Right ventricle myocardium inferior (tissue), 1 donor: ENCODE data around the gene HSP90B1. TPM values are rescaled to one million over a fixed set of nuclear protein-coding genes. Genes with fewer than 3 reads are reported as not detected.

Experiments used
- ATAC-seq: fragments of 200-7000 bp; cut with Tn5 transposase; one replicate; pipeline ENCODE4 v1.9.1; 2020; ENCODE audit warnings: mild to moderate bottlenecking, moderate library complexity
- DNase-seq: peaks from one replicate; pipeline ENCODE4 v3.0.0; 2021; ENCODE audit errors: missing footprints
- intact Hi-C: fragments of 100-400 bp; cut with DNase I; formaldehyde crosslinking; loops from one replicate; pipeline ENCODE4 v1.11.0; 2022
- total RNA-seq: library from RNA; stranded (reverse); fragmentation: NEBNext Ultra II Directional; extraction: Animal tissue kit (Norgen Biotek cat#: 25700); gene quantifications from one replicate; pipeline ENCODE4 v1.2.1, GENCODE V29; 2021
- donor health status: DM: no; HTN: yes; CAD: no; lungs with severe emphysema.

Gene HSP90B1
- total RNA-seq, 1 donor from 2014 or later: 402 TPM

GRCh38 chr12:103924761-103925641 lies 5.2 kb upstream of the HSP90B1 start:
- ATAC-seq: no peak
- DNase-seq: no peak
- intact Hi-C loops: no loop called here

GRCh38 chr12:103928682-103929045 lies 1.5 kb upstream of the HSP90B1 start:
- intact Hi-C loops: no loop called here
- DNase-seq (no peak), ATAC-seq (no peak)

GRCh38 chr12:103929046-103929783 lies 995 bp upstream of the HSP90B1 start:
- intact Hi-C loops: no loop called here
- peak; percentile 92 for DNase-seq

DNA sequence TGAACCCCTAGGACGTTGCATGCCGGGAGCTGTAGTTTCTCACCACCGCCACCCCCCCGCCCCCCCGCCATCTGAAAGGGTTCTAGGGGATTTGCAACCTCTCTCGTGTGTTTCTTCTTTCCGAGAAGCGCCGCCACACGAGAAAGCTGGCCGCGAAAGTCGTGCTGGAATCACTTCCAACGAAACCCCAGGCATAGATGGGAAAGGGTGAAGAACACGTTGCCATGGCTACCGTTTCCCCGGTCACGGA lies 501 bp upstream of the HSP90B1 start:
- DNase-seq (no peak), ATAC-seq (no peak)
- intact Hi-C loops: loop anchor here (2.0 to 5.0 kb wide), 4 partner anchors 27 to 302 kb away; a partner anchor contains a TSS

More at GRCh38 chr12:103929046-103929783, 995 bp upstream of the HSP90B1 start:
- ATAC-seq: peak; percentile 72

DNA sequence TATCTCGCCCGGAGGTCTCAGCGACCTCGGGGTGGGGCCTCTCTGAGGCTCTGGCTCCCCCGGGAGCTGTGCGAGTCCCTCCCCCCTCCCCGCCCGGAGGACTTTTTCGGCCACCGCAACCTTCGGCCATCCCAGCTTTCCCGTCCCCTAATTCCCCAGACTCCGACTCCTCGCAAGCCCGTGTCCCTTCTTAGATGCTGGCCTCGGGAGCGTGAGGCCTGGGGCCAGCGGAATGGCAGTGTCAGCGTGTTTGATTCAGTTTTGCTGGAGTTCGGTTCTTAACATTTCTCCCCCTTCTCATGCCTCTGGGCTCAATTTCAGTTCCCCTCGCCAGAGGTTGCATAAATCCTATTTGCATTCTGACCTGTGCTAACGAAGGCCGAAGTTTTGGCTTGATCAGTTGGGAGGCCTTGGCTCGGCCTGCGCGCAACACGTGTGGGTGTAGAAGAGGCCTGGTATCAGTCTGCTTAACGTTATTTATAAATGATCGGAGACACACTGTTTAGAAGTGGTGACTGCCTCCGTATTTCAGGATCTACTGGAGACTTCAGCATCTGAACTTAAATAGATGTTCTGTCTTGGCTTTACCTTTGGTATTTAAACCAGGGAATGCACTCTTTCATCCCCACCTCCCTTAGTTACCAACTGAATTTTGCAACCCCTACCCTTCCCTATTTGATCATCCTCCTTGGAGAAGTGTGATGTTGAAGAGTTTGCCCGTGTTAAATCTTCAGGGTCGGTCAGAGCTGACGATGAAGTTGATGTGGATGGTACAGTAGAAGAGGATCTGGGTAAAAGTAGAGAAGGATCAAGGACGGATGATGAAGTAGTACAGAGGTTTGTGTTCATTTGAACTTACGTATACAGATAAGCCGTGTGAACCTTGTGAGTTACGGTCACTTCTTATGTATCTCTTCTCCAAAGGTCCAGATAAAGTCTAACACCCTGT lies 851 bp downstream of the HSP90B1 start:
- DNase-seq (no peak), ATAC-seq (peak; percentile 30)
- intact Hi-C loops: loop anchor here (2.0 to 5.0 kb wide), 4 partner anchors 26 to 304 kb away; a partner anchor contains a TSS

GRCh38 chr12:103933237-103933636 lies 3.0 kb downstream of the HSP90B1 start:
- intact Hi-C loops: loop anchor here (5.0 kb wide), 3 partner anchors 56 to 306 kb away; no protein-coding TSS in a partner anchor

GRCh38 chr12:103936679-103937078 lies 6.5 kb downstream of the HSP90B1 start:
- intact Hi-C loops: no loop called here
- DNase-seq (no peak), ATAC-seq (no peak)

More at GRCh38 chr12:103933237-103933636, 3.0 kb downstream of the HSP90B1 start:
- no peak for DNase-seq
- ATAC-seq: no peak

DNA sequence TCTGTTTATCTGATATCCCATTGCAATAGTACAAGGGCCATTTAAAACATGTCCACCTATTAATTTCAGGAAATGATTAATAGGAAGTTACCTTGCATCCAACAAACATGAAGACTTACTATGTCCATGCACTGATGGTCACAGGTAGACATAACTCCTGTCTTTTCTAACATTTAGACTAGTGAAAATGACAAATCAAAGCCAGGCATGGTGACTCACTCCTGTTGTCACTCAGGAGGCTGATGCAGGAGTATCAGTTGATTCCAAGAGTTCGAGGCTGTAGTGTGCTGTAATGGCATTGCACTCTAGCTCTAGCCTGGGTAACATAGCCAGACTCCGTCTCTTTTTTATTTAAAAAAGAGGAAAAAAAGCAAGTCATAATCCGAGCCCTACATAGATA lies 14.8 kb downstream of the HSP90B1 start:
- DNase-seq (no peak), ATAC-seq (no peak)
- intact Hi-C loops: no loop called here

DNA sequence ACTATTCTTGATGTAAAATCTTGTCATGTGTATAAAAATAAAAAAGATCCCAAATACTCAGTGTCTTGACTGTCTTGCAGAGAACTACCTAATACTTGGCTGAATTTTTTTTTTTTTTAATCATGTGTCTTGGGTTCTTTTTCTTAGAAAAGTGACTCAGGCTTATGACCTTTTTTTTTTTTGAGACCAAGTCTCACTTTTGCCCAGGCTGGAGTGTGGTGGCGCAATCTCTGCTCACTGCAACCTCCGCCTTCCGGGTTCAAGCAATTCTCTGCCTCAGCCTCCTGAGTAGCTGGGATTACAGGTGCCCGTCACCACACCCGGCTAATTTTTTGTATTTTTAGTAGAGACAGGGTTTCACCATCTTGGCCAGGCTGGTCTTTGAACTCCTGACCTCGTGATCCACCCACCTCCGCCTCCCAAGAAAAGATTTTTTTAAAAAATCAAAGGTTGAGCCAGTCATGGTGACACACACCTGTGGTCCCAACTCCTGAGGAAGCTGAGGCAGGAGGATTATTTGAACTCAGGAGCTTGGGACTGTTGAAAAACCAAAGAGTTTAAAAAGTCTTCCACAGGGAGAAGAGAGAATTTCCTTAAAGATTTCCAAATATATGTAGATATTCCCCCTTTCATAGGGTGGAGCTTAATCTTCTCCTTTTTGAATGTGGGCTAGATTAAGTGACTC lies 17.8 kb downstream of the HSP90B1 start:
- ATAC-seq: no peak
- intact Hi-C loops: no loop called here
- no peak for DNase-seq

DNA sequence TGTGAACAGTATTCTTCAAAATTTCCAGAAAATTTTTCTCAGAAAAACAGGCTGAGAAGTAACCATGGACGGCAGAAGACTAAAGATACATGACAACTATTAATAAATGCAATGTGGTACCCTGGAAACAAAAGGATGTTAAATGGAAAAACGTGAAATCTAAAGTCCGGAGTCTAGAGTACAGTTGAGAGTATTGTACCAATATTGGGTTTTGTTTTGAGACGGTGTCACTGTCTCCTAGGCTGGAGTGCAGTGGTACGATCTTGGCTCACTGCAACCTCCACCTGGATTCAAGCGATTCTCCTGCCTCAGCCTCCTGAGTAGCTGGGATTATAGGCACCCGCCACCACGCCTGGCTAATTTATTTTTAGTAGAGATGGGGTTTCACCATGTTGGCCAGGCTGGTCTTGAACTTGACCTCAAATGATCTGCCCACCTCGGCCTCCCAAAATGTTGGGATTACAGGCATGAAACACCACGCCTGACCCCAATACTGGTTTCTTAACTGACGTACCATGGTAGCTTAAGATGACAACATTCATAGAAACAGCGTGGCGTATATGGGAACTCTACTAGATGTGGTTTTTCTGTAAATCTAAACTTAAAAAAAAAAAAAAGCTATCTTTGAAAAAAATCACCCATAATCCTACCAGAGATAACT lies 18.7 kb downstream of the HSP90B1 start:
- no peak for ATAC-seq
- intact Hi-C loops: no loop called here

DNA sequence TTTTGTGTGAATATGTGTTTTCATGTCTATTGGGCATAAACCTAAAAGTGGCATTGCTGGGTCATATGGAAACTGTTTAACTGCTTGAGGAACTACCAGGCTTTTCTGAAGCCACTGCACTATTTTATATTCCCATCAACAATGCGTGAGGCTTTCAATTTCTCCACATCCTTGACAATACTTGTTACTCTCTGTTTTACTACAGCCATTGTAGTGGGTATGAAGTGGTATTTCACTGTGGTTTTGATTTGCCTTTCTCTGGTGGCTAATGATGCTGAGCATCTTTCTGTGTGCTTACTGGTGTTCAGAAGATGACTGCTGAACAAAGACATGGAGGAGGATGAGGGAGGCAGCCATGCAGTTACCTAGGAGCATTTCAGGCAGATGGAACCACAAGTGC lies 22.3 kb downstream of the HSP90B1 start:
- intact Hi-C loops: no loop called here
- DNase-seq: no peak
- ATAC-seq: no peak

More for the DNA sequence above, 18.7 kb downstream of the HSP90B1 start:
- DNase-seq: no peak

- ATAC-seq (no peak), DNase-seq (no peak)
- intact Hi-C loops: loop anchor here (2.0 to 5.0 kb wide), 2 partner anchors 25 to 151 kb away; partner anchors contain the start of gene HSP90B1
Observed at GRCh38 chr12:103955811-103956508, 25.8 kb downstream of the HSP90B1 start.

- ATAC-seq (peak; percentile 45), DNase-seq (peak; percentile 79)
- intact Hi-C loops: loop anchor here (2.0 to 5.0 kb wide), 2 partner anchors 26 to 151 kb away; partner anchors contain the start of gene HSP90B1
Observed at GRCh38 chr12:103956509-103957027, 26.4 kb downstream of the HSP90B1 start.

GRCh38 chr12:103957865-103958388 lies 27.7 kb downstream of the HSP90B1 start:
- intact Hi-C loops: loop anchor here (2.0 to 5.0 kb wide), 2 partner anchors 27 to 149 kb away; partner anchors contain the start of gene HSP90B1
- ATAC-seq (no peak), DNase-seq (no peak)

DNA sequence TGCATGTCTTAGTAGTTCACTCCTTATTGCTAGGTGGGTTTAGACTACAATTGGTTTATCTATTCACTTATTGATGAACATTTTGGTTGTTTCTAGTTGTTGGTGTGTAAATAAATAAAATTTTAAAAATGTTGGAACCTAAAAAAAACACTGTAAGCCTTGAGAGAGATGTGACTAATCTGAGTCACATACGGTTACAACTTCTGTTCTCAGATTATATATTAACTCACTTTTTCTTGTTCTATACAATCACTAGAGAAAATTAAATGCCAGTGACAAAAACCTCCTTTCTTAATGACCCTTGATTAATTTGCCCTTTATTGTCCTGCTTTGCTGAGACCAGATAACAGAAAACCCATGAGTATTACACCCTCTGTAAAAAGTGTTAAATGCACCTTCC lies 28.4 kb downstream of the HSP90B1 start:
- ATAC-seq (no peak), DNase-seq (no peak)
- intact Hi-C loops: loop anchor here (5.0 kb wide), 1 partner anchor 149 kb away; no protein-coding TSS in a partner anchor

DNA sequence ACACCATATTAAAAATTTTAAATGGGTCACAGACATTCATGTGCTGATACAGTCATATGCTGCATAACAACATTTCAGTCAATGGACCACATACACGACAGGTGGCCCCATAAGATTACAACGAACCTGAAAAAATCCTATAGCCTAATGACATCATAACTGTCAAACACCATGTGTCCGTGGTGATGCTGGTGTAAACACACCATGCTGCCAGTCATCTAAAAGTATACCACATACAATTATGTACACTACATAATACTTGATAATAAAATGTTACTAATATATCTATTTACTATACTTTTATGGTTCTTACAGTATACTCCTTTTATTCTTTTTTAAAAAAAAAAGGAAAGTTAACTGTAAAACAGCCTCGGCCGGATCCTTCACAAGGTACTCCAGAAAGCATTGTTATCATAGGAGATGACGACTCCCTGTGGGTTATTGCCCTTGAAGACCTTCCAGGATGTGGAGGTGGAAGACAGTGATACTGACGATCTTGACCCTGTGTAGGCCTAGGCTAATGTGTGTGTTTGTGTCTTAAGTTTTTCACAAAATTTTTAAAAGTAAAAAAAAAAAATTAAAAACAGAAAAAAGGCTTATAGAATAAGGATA lies 30.5 kb downstream of the HSP90B1 start:
- ATAC-seq (no peak), DNase-seq (no peak)
- intact Hi-C loops: no loop called here
